Measurements from ENCODE around the gene MASP2. TPM values are rescaled to one million over a fixed set of nuclear protein-coding genes. Genes with fewer than 3 reads are reported as not detected.
"Not testable (repeated sequence)": the region's sequence is repeated elsewhere in the genome, so short reads cannot be mapped to it uniquely, and the experiment has no call there.

MASP2 gene
- polyA plus RNA-seq, 5 donors = 7.6 to 12.8 (median 10.5) TPM

GRCh38 chr1:11039351-11040104, 7.5 kb downstream of the MASP2 start:
- no peak for DNase-seq

GRCh38 chr1:11037740-11038182, 9.3 kb downstream of the MASP2 start:
- peak; percentile 75 to 88 for DNase-seq

GRCh38 chr1:11037019-11037739, 9.9 kb downstream of the MASP2 start:
- DNase-seq = not testable (repeated sequence)

- no peak for DNase-seq
Observed at GRCh38 chr1:11031624-11032262, 15.3 kb downstream of the MASP2 start.

GRCh38 chr1:11030865-11031264, 16.2 kb downstream of the MASP2 start:
- DNase-seq = no peak

GRCh38 chr1:11028018-11028417, 19.0 kb downstream of the MASP2 start:
- DNase-seq = no peak

GRCh38 chr1:11027316-11027715, 19.7 kb downstream of the MASP2 start:
- DNase-seq = no peak

GRCh38 chr1:11026903-11027302, 20.1 kb downstream of the MASP2 start:
- no peak for DNase-seq

GRCh38 chr1:11026052-11026451, 21.0 kb downstream of the MASP2 start:
- DNase-seq = no peak

- no peak for DNase-seq
Observed at GRCh38 chr1:11025618-11026017, 21.4 kb downstream of the MASP2 start.

GRCh38 chr1:11024874-11025203, 22.2 kb downstream of the MASP2 start:
- DNase-seq = no peak

GRCh38 chr1:11024154-11024873, 22.7 kb downstream of the MASP2 start:
- DNase-seq = no peak

- DNase-seq = no peak
Observed at GRCh38 chr1:11023201-11023600, 23.8 kb downstream of the MASP2 start.

GRCh38 chr1:11019971-11020370, 27.1 kb downstream of the MASP2 start:
- no peak for DNase-seq

- DNase-seq = not testable (repeated sequence)
Observed at GRCh38 chr1:11019358-11019757, 27.7 kb downstream of the MASP2 start.

- no peak for DNase-seq
Observed at GRCh38 chr1:11013160-11013531, 33.9 kb downstream of the MASP2 start.

GRCh38 chr1:11012260-11013159, 34.5 kb downstream of the MASP2 start, which contains the start of gene TARDBP:
TARDBP (plus strand) TSS chr1:11012654; CDS start chr1:11013728, 1,074 bp downstream.
- DNase-seq = peak; percentile 95 to 96

GRCh38 chr1:11000526-11000925, 46.5 kb downstream of the MASP2 start:
- no peak for DNase-seq

GRCh38 chr1:10996100-10996499, 50.9 kb downstream of the MASP2 start:
- DNase-seq = no peak

GRCh38 chr1:10992864-10993263, 54.2 kb downstream of the MASP2 start:
- DNase-seq = no peak

- DNase-seq = not testable (repeated sequence)
Observed at GRCh38 chr1:10992004-10992403, 55.0 kb downstream of the MASP2 start.
